ENCODE data around the gene SHLD1.

SHLD1 gene

GRCh38 chr20:5885866-5886265, 135.7 kb downstream of the SHLD1 start:
- no peak for TF ChIP-seq CTCF (IDR thresholded peaks at IDR 0.05; ENCODE audit: poor library complexity, severe bottlenecking)
- Histone ChIP-seq H3K36me3 (ENCODE audit: low read depth) (no peaks in the 10 kb centered on the region), H3K4me1 (ENCODE audit: insufficient read depth, poor library complexity, severe bottlenecking) (peaks cover 4% of the 10 kb centered on the region), H3K4me3 (ENCODE audit: severe bottlenecking) (no peak overlapping the region), H3K9me3 (ENCODE audit: severe bottlenecking) (no peaks in the 10 kb centered on the region), H3K27ac (ENCODE audit: poor library complexity, severe bottlenecking) (no peak overlapping the region), H3K27me3 (ENCODE audit: insufficient read depth, poor library complexity, severe bottlenecking) (no peaks in the 10 kb centered on the region)
- no peak for DNase-seq (ENCODE audit: low spot score)
- ATAC-seq (ENCODE audit: low read depth): no peak

GRCh38 chr20:5886788-5887187, 136.6 kb downstream of the SHLD1 start:
- TF ChIP-seq CTCF (IDR thresholded peaks at IDR 0.05; ENCODE audit: poor library complexity, severe bottlenecking): no peak
- no peaks in the 10 kb centered on the region for H3K36me3 ChIP-seq (ENCODE audit: low read depth)
- H3K4me1 ChIP-seq (ENCODE audit: insufficient read depth, poor library complexity, severe bottlenecking): peaks cover 10% of the 10 kb centered on the region
- no peaks in the 10 kb centered on the region for H3K27me3 ChIP-seq (ENCODE audit: insufficient read depth, poor library complexity, severe bottlenecking)
- H3K4me3 ChIP-seq (ENCODE audit: severe bottlenecking): no peak overlapping the region
- H3K27ac ChIP-seq (ENCODE audit: poor library complexity, severe bottlenecking): no peak overlapping the region
- ATAC-seq (ENCODE audit: low read depth): no peak
- DNase-seq (ENCODE audit: low spot score): no peak
- no peaks in the 10 kb centered on the region for H3K9me3 ChIP-seq (ENCODE audit: severe bottlenecking)

- Histone ChIP-seq H3K27ac (ENCODE audit: poor library complexity, severe bottlenecking) (no peak overlapping the region), H3K36me3 (ENCODE audit: low read depth) (no peaks in the 10 kb centered on the region), H3K27me3 (ENCODE audit: insufficient read depth, poor library complexity, severe bottlenecking) (no peaks in the 10 kb centered on the region), H3K4me3 (ENCODE audit: severe bottlenecking) (no peak overlapping the region), H3K9me3 (ENCODE audit: severe bottlenecking) (no peaks in the 10 kb centered on the region), H3K4me1 (ENCODE audit: insufficient read depth, poor library complexity, severe bottlenecking) (peaks cover 10% of the 10 kb centered on the region)
- no peak for TF ChIP-seq CTCF (IDR thresholded peaks at IDR 0.05; ENCODE audit: poor library complexity, severe bottlenecking)
- ATAC-seq (ENCODE audit: low read depth) (0 out of 3 replicates have a peak, but pooled peaks have one; percentile 15), DNase-seq (ENCODE audit: low spot score) (no peak)
These were observed 137.2 kb downstream of the SHLD1 start for GRCh38 chr20:5887386-5887785.

GRCh38 chr20:5888041-5888440, 137.8 kb downstream of the SHLD1 start:
- Histone ChIP-seq H3K27me3 (ENCODE audit: insufficient read depth, poor library complexity, severe bottlenecking) (no peaks in the 10 kb centered on the region), H3K36me3 (ENCODE audit: low read depth) (no peaks in the 10 kb centered on the region), H3K9me3 (ENCODE audit: severe bottlenecking) (no peaks in the 10 kb centered on the region), H3K4me3 (ENCODE audit: severe bottlenecking) (no peak overlapping the region), H3K4me1 (ENCODE audit: insufficient read depth, poor library complexity, severe bottlenecking) (peaks cover 10% of the 10 kb centered on the region), H3K27ac (ENCODE audit: poor library complexity, severe bottlenecking) (no peak overlapping the region)
- no peak for TF ChIP-seq CTCF (IDR thresholded peaks at IDR 0.05; ENCODE audit: poor library complexity, severe bottlenecking)
- no peak for DNase-seq (ENCODE audit: low spot score)
- ATAC-seq (ENCODE audit: low read depth): no peak

- DNase-seq (ENCODE audit: low spot score) (no peak), ATAC-seq (ENCODE audit: low read depth) (peak; percentile 58)
- Histone ChIP-seq H3K9me3 (ENCODE audit: severe bottlenecking) (no peaks in the 10 kb centered on the region), H3K27me3 (ENCODE audit: insufficient read depth, poor library complexity, severe bottlenecking) (no peaks in the 10 kb centered on the region), H3K27ac (ENCODE audit: poor library complexity, severe bottlenecking) (peak overlapping the region; percentile 3), H3K36me3 (ENCODE audit: low read depth) (no peaks in the 10 kb centered on the region), H3K4me1 (ENCODE audit: insufficient read depth, poor library complexity, severe bottlenecking) (peaks cover 16% of the 10 kb centered on the region), H3K4me3 (ENCODE audit: severe bottlenecking) (no peak overlapping the region)
- no peak for TF ChIP-seq CTCF (IDR thresholded peaks at IDR 0.05; ENCODE audit: poor library complexity, severe bottlenecking)
These were observed 140.7 kb downstream of the SHLD1 start for GRCh38 chr20:5890773-5891441.
